GM12878 (cell line): ENCODE data around the gene HUS1B.

Experiments used
- CTCF ChIP-seq, 3 experiments: IDR thresholded peaks in 2 of 3; conservative IDR thresholded peaks in 1 of 3; 2 replicates each; pipeline ENCODE4 v1.5.1; 2011; ENCODE audit warnings: low read depth in 3 of 3, low read length in 3 of 3, mild to moderate bottlenecking in 3 of 3, control low read depth in 2 of 3, moderate library complexity in 2 of 3, inconsistent platforms in 1 of 3, mixed read lengths in 1 of 3; ENCODE audit not compliant: control insufficient read depth in 2 of 3, insufficient read depth in 1 of 3; ENCODE audit errors: extremely low read depth in 1 of 3
- HDAC6 ChIP-seq: fragments of 200-600 bp; sonication (generic); IDR thresholded peaks from one replicate; pipeline ENCODE4 v1.8.0; 2017; ENCODE audit warnings: antibody characterized with exemption; ENCODE audit not compliant: unreplicated experiment
- KLF5 ChIP-seq: fragments of 450-650 bp; IDR thresholded peaks from 2 replicates; pipeline ENCODE4 v1.6.1; 2014; ENCODE audit warnings: mild to moderate bottlenecking; ENCODE audit not compliant: partially characterized antibody
- MAX ChIP-seq: IDR thresholded peaks from 2 replicates; pipeline ENCODE4 v1.6.1; 2012; ENCODE audit warnings: low read depth, low read length, improper control_type of control experiment
- MYC ChIP-seq: IDR thresholded peaks from 2 replicates; pipeline ENCODE4 v1.6.1; 2011; ENCODE audit warnings: mild to moderate bottlenecking, low read length, moderate library complexity, inconsistent platforms; ENCODE audit not compliant: insufficient read depth, insufficient replicate concordance, insufficient read length, severe bottlenecking
- NR2C2 ChIP-seq: IDR thresholded peaks from 2 replicates; pipeline ENCODE4 v1.6.1; 2011; ENCODE audit warnings: borderline replicate concordance, low read depth; ENCODE audit not compliant: control insufficient read depth, insufficient read length
- PAX5 ChIP-seq: IDR thresholded peaks from 2 replicates; pipeline ENCODE4 v1.6.1; 2011; ENCODE audit warnings: low read depth, low read length, borderline replicate concordance
- POLR2AphosphoS5 ChIP-seq: IDR thresholded peaks from 2 replicates; pipeline ENCODE4 v1.6.1; 2011; ENCODE audit warnings: mild to moderate bottlenecking, low read length, inconsistent platforms
- SREBF1 ChIP-seq: IDR thresholded peaks from 2 replicates; pipeline ENCODE4 v1.6.1; 2012; ENCODE audit warnings: mild to moderate bottlenecking, low read length
- SUPT20H ChIP-seq: IDR thresholded peaks from 2 replicates; pipeline ENCODE4 v1.6.1; 2011; ENCODE audit warnings: low read depth, mild to moderate bottlenecking, low read length, moderate library complexity, borderline replicate concordance; ENCODE audit not compliant: control insufficient read depth

GRCh38 chr6:704046-704445 lies 47.1 kb upstream of the HUS1B start:
- TF ChIP-seq MAX, result no peak
- TF ChIP-seq CTCF (IDR thresholded peaks at IDR 0.05 in 2 of 3, conservative IDR thresholded peaks at IDR 0.05 in 1 of 3; ENCODE audit: control insufficient read depth in 2 of 3, extremely low read depth in 1 of 3, insufficient read depth in 1 of 3, low read depth in 3 of 3, low read length in 3 of 3), result no peak
- TF ChIP-seq PAX5, result no peak
- TF ChIP-seq SREBF1, result no peak
- TF ChIP-seq MYC, result no peak
- TF ChIP-seq SUPT20H, result no peak
- TF ChIP-seq POLR2AphosphoS5, result no peak
- no peak for TF ChIP-seq NR2C2
- TF ChIP-seq HDAC6, result no peak
- no peak for TF ChIP-seq KLF5
